OCI-LY1 (cell line): ENCODE results near the gene FCRL5.

Experiments
- H2AFZ ChIP-seq: fragments of 200-600 bp; sonication (generic), shearing (Covaris generic); 2 replicates; pipeline ENCODE4 v1.6.0; 2014; ENCODE audit warnings: antibody characterized with exemption, mild to moderate bottlenecking, low read length
- H3F3A ChIP-seq: fragments of 200-600 bp; sonication (generic), shearing (Covaris generic); 2 replicates; pipeline ENCODE4 v1.6.0; 2014; ENCODE audit warnings: mild to moderate bottlenecking, antibody characterized with exemption, low read length, moderate library complexity; ENCODE audit not compliant: insufficient read depth
- H3K27ac ChIP-seq: fragments of 200-600 bp; sonication (generic); 2 replicates; pipeline ENCODE4 v1.5.1; 2014; ENCODE audit warnings: low read length, mixed run types, mild to moderate bottlenecking, low read depth; ENCODE audit not compliant: poor library complexity, severe bottlenecking
- H3K27me3 ChIP-seq: fragments of 200-600 bp; sonication (generic); 2 replicates; pipeline ENCODE4 v1.6.0; 2014; ENCODE audit warnings: antibody characterized with exemption, mild to moderate bottlenecking, low read length, moderate library complexity; ENCODE audit not compliant: insufficient read depth
- H3K36me3 ChIP-seq: fragments of 200-600 bp; sonication (generic); 2 replicates; pipeline ENCODE4 v1.6.1; 2014; ENCODE audit warnings: mild to moderate bottlenecking, antibody characterized with exemption, low read length, moderate library complexity, mixed read lengths; ENCODE audit not compliant: insufficient read depth
- H3K4me1 ChIP-seq: fragments of 200-600 bp; sonication (generic); 2 replicates; pipeline ENCODE4 v1.5.1; 2014; ENCODE audit warnings: mild to moderate bottlenecking, low read length, moderate library complexity; ENCODE audit not compliant: insufficient read depth, severe bottlenecking
- H3K4me2 ChIP-seq: fragments of 200-600 bp; sonication (generic), shearing (Covaris generic); 2 replicates; pipeline ENCODE4 v1.6.1; 2014; ENCODE audit warnings: low read length
- H3K4me3 ChIP-seq: fragments of 200-600 bp; sonication (generic); 2 replicates; pipeline ENCODE4 v1.5.1; 2014; ENCODE audit warnings: low read length, low read depth, mild to moderate bottlenecking, mixed read lengths; ENCODE audit not compliant: poor library complexity, severe bottlenecking
- H3K79me2 ChIP-seq: fragments of 200-600 bp; shearing (Covaris generic); 2 replicates; pipeline ENCODE4 v1.6.1; 2016; ENCODE audit warnings: mixed run types, low read length, mixed read lengths; ENCODE audit not compliant: insufficient read depth
- H3K9ac ChIP-seq: fragments of 200-600 bp; sonication (generic), shearing (Covaris generic); 2 replicates; pipeline ENCODE4 v1.6.1; 2014; ENCODE audit warnings: mild to moderate bottlenecking, low read length, mixed read lengths
- H3K9me2 ChIP-seq: fragments of 200-600 bp; sonication (generic), shearing (Covaris generic); 2 replicates; pipeline ENCODE4 v1.6.1; 2014; ENCODE audit warnings: low read depth, mild to moderate bottlenecking, low read length, mixed read lengths
- H3K9me3 ChIP-seq: fragments of 200-600 bp; shearing (Covaris generic); 2 replicates; pipeline ENCODE4 v1.6.1; 2014; ENCODE audit warnings: low read length, mixed read lengths
- H4K20me1 ChIP-seq: fragments of 200-600 bp; sonication (generic), shearing (Covaris generic); 2 replicates; pipeline ENCODE4 v1.6.0; 2016; ENCODE audit warnings: mild to moderate bottlenecking, low read length; ENCODE audit not compliant: insufficient read depth
- EZH2 ChIP-seq: fragments of 200-600 bp; sonication (generic), shearing (Covaris generic); IDR thresholded peaks from 2 replicates; pipeline ENCODE4 v1.8.0; 2017; ENCODE audit warnings: borderline replicate concordance, mixed run types, mild to moderate bottlenecking, antibody characterized with exemption, low read length, moderate library complexity, mixed read lengths
- TF ChIP-seq, protein P1 (sequence below): fragments of 200-600 bp; sonication (generic), shearing (Covaris generic); IDR thresholded peaks from 2 replicates; pipeline ENCODE4 v1.5.1; 2017; ENCODE audit warnings: mild to moderate bottlenecking, antibody characterized with exemption, low read length, moderate library complexity, mixed read lengths

Gene FCRL5

DNA sequence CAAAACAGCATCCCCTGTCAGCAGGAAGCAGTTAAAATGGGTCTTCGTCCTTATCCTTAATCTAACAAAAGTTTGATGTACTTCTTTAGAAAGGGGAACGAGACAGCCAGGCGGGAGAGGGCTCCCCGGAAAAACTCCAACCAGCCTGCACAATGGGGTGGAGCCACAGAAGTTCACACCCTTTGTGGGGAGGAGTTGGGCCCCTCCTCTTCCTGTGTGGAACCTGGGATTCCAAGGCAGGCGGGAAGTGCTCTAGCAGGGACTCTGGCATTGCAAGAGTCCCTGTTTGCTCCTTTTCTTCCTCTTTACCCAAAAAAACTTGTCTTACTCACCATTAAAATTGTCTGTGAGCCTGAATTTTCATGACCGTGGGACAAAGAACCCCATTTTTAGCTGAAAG is 47.7 kb downstream of the FCRL5 start:
- Histone ChIP-seq H3K9me3 (no peaks in the 10 kb centered on the region; the same call in 1 of the 2 replicates), H4K20me1 (no peaks in the 10 kb centered on the region), H3K27ac (no peak overlapping the region), H3K4me1 (peaks cover 30% of the 10 kb centered on the region), H3K4me3 (no peak overlapping the region), H3K9me2 (no peaks in the 10 kb centered on the region), H2AFZ (no peak overlapping the region), H3K9ac (no peak overlapping the region), H3F3A (no peaks in the 10 kb centered on the region), H3K27me3 (no peaks in the 10 kb centered on the region), H3K79me2 (no peaks in the 10 kb centered on the region), H3K36me3 (no peaks in the 10 kb centered on the region), H3K4me2 (no peak overlapping the region)
- TF ChIP-seq, protein P1, sequence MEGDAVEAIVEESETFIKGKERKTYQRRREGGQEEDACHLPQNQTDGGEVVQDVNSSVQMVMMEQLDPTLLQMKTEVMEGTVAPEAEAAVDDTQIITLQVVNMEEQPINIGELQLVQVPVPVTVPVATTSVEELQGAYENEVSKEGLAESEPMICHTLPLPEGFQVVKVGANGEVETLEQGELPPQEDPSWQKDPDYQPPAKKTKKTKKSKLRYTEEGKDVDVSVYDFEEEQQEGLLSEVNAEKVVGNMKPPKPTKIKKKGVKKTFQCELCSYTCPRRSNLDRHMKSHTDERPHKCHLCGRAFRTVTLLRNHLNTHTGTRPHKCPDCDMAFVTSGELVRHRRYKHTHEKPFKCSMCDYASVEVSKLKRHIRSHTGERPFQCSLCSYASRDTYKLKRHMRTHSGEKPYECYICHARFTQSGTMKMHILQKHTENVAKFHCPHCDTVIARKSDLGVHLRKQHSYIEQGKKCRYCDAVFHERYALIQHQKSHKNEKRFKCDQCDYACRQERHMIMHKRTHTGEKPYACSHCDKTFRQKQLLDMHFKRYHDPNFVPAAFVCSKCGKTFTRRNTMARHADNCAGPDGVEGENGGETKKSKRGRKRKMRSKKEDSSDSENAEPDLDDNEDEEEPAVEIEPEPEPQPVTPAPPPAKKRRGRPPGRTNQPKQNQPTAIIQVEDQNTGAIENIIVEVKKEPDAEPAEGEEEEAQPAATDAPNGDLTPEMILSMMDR, result no peak
- no peak for TF ChIP-seq EZH2

DNA sequence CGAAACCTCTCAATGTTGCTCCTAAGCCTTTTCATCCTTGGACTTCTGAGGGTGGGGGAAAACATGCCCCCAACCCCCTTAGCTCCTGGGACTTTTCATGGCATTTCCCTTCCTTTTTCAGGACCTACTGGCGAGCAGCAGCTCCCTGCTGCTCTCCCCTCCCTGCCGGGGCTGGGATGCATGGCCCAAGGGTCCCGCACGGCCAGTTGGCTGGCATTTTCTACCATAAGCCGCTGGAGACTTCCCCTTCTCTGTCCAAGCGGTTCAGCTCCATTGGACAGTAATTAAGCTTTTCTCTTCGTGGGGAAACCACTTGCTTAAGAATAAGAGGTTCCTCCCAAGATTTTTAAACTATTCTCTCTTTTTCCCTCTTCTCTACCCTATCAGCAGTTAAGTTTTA is 52.8 kb downstream of the FCRL5 start:
- Histone ChIP-seq H3K27me3 (no peaks in the 10 kb centered on the region), H3K4me1 (peaks cover 12% of the 10 kb centered on the region), H4K20me1 (no peaks in the 10 kb centered on the region), H3K79me2 (no peaks in the 10 kb centered on the region), H3F3A (no peaks in the 10 kb centered on the region), H3K4me2 (no peak overlapping the region), H3K4me3 (no peak overlapping the region), H2AFZ (no peak overlapping the region), H3K27ac (no peak overlapping the region), H3K9me2 (no peaks in the 10 kb centered on the region), H3K36me3 (no peaks in the 10 kb centered on the region; the same call in 1 of the 2 replicates), H3K9me3 (no peaks in the 10 kb centered on the region; the same call in 1 of the 2 replicates), H3K9ac (no peak overlapping the region)
- TF ChIP-seq EZH2, result no peak
- TF ChIP-seq, protein P1, result no peak

DNA sequence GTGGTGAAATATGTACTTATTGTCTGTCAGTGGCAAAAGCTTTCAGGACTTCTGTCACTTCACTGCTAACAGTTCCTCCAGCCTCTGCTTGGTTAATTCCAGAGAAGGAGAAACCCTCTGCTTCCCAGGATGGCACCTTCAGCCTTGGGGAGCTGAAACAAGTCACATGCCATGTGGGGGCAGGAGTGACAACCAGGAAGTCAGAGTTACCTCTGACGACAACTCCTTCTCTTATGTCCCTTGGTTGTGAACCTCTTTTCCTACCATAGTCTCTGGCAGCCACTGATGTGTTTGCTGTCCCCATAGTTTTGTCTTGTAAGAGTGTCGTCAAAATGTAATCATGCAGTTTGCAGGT is 53.6 kb downstream of the FCRL5 start:
- no peak overlapping the region for H3K27ac ChIP-seq
- H3K9me3 ChIP-seq, result no peaks in the 10 kb centered on the region; the same call in 1 of the 2 replicates
- TF ChIP-seq, protein P1, result no peak
- TF ChIP-seq EZH2, result no peak
- no peak overlapping the region for H3K9ac ChIP-seq
- no peak overlapping the region for H3K4me3 ChIP-seq
- no peaks in the 10 kb centered on the region for H3F3A ChIP-seq
- H3K27me3 ChIP-seq, result no peaks in the 10 kb centered on the region
- no peaks in the 10 kb centered on the region; the same call in 1 of the 2 replicates for H3K36me3 ChIP-seq
- H2AFZ ChIP-seq, result no peak overlapping the region
- H4K20me1 ChIP-seq, result no peaks in the 10 kb centered on the region
- peaks cover 12% of the 10 kb centered on the region for H3K4me1 ChIP-seq
- H3K4me2 ChIP-seq, result no peak overlapping the region
- H3K79me2 ChIP-seq, result no peaks in the 10 kb centered on the region
- H3K9me2 ChIP-seq, result no peaks in the 10 kb centered on the region
